Head of caudate nucleus (tissue), 42 donors: ENCODE measurements around the gene SAMD1.
A peak's percentile ranks its signal among the peaks of the same experiment; 100 is the strongest.

Source experiments
- DNase-seq, 42 donors: peaks; one replicate each; pipeline versions ENCODE4 v3.0.0 to v3.0.0-alpha.2; 2020 to 2021; ENCODE audit warnings: mixed read lengths in 7 of 42
- intact Hi-C: fragments of 100-400 bp; cut with DNase I; formaldehyde crosslinking; loops from one replicate; pipeline ENCODE4 v1.15.0; 2022

The SAMD1 gene

GRCh38 chr19:14090509-14091080, at the start of gene SAMD1:
SAMD1 (minus strand) TSS chr19:14090751.
- DNase-seq, result peak; percentile 61 to 95 (median 86)
- intact Hi-C loops, result no loop called here

GRCh38 chr19:14139944-14140343, 49.4 kb upstream of the SAMD1 start:
- intact Hi-C loops, result loop anchor here (5.0 kb wide), 3 partner anchors 207 to 332 kb away; no protein-coding TSS in a partner anchor
- DNase-seq, result peak in 2 of 42 donors; percentile 24 to 45

GRCh38 chr19:14138576-14139265, 48.2 kb upstream of the SAMD1 start:
- DNase-seq, result peak in 4 of 42 donors; percentile 20 to 51 (median 36)
- intact Hi-C loops, result loop anchor here (5.0 kb wide), 3 partner anchors 209 to 334 kb away; no protein-coding TSS in a partner anchor

- peak; percentile 96 to 100 (median 99) for DNase-seq
- intact Hi-C loops, result loop anchor here (5.0 kb wide), 3 partner anchors 211 to 336 kb away; no protein-coding TSS in a partner anchor
Observed at GRCh38 chr19:14136509-14137281, 46.1 kb upstream of the SAMD1 start, which contains the start of gene ASF1B. ASF1B (minus strand) TSS chr19:14136589; CDS start chr19:14136456, 133 bp downstream.

- intact Hi-C loops, result loop anchor here (5.0 kb wide), 3 partner anchors 211 to 336 kb away; no protein-coding TSS in a partner anchor
- no peak for DNase-seq
Observed at GRCh38 chr19:14135985-14136508, 45.5 kb upstream of the SAMD1 start.

GRCh38 chr19:14135355-14135754, 44.8 kb upstream of the SAMD1 start:
- DNase-seq, result no peak
- intact Hi-C loops, result loop anchor here (5.0 kb wide), 3 partner anchors 212 to 337 kb away; no protein-coding TSS in a partner anchor

- DNase-seq, result peak in 2 of 42 donors; percentile 20 to 51
- intact Hi-C loops, result no loop called here
Observed at GRCh38 chr19:14127929-14128509, 37.5 kb upstream of the SAMD1 start.

- intact Hi-C loops, result no loop called here
- DNase-seq, result peak in 2 of 42 donors; percentile 34 to 35
Observed at GRCh38 chr19:14127176-14127575, 36.6 kb upstream of the SAMD1 start.

- intact Hi-C loops, result no loop called here
- DNase-seq, result no peak
Observed at GRCh38 chr19:14122924-14123323, 32.4 kb upstream of the SAMD1 start.

- DNase-seq, result no peak
- intact Hi-C loops, result no loop called here
Observed at GRCh38 chr19:14120497-14120780, 29.9 kb upstream of the SAMD1 start.

GRCh38 chr19:14119644-14120496, 29.3 kb upstream of the SAMD1 start:
- no peak for DNase-seq
- intact Hi-C loops, result loop anchor here (5.0 kb wide), 1 partner anchor 38 kb away; no protein-coding TSS in a partner anchor

GRCh38 chr19:14119146-14119545, 28.6 kb upstream of the SAMD1 start:
- DNase-seq, result no peak
- intact Hi-C loops, result loop anchor here (5.0 kb wide), 1 partner anchor 37 kb away; no protein-coding TSS in a partner anchor

GRCh38 chr19:14118165-14119051, 27.9 kb upstream of the SAMD1 start:
- DNase-seq, result peak; percentile 48 to 89 (median 73)
- intact Hi-C loops, result loop anchor here (5.0 kb wide), 1 partner anchor 36 kb away; no protein-coding TSS in a partner anchor

- peak; percentile 98 to 100 (median 100) for DNase-seq
- intact Hi-C loops, result loop anchor here (5.0 kb wide), 1 partner anchor 35 kb away; no protein-coding TSS in a partner anchor
Observed at GRCh38 chr19:14117668-14118164, 27.2 kb upstream of the SAMD1 start, which contains the start of gene PRKACA. PRKACA (minus strand) TSS chr19:14117762; CDS start chr19:14117547, 215 bp downstream.

GRCh38 chr19:14116918-14117578, 26.5 kb upstream of the SAMD1 start:
- peak in 21 of 42 donors; percentile 10 to 57 (median 35) for DNase-seq
- intact Hi-C loops, result loop anchor here (5.0 kb wide), 1 partner anchor 35 kb away; no protein-coding TSS in a partner anchor

- intact Hi-C loops, result loop anchor here (5.0 kb wide), 1 partner anchor 34 kb away; no protein-coding TSS in a partner anchor
- no peak for DNase-seq
Observed at GRCh38 chr19:14116525-14116917, 26.0 kb upstream of the SAMD1 start.
